Activated effector memory CD4-positive, alpha-beta T cell treated with Interleukin-2 at 50 U/mL for 16 hours (primary cell): ENCODE data around the gene POLR3H.
A peak's percentile ranks its signal among the peaks of the same experiment; 100 is the strongest.

ENCODE experiments used
- DNase-seq: peaks from one replicate; pipeline ENCODE4 v3.0.0-alpha.2; 2020

Gene POLR3H

GRCh38 chr22:41532908-41533825 lies 11.1 kb downstream of the POLR3H start:
- DNase-seq, result peak; percentile 49

DNA sequence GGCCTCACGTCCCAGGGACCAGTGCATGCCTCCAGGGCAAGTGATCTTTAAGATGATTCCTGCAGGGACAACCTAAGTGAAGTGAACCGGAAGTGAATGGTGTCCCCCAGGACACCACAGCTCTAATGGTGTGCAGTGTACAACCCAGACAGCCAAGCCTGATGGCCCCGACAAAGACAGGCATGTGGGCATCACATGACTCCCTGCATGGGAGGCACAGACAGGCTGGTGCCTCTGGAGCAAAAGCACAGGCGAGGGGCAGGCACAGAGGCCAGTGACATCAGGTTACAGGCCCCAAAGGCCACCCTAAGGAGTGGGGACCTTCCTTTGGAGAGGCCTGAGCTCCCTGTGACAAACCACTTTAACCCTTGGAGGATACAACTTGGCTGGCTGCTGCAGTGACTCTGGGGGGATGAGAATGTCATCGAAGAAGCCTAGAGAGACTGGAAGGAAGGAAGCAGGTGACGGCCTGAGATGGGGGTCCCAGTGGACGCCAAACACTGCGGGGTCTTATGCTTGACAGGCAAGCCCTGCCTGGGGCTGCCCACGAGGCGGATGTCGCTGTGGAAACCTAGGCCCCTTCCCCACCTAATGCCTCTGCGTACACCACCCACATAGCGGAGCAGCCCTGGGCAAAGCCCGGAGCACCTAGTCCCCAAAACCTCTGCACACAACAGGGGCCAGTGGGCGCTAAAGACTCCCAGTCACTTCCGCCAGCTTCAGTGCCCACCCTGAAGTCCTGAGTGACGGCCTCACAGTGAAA lies 12.4 kb downstream of the POLR3H start:
- no peak for DNase-seq

GRCh38 chr22:41530890-41531714 lies 13.2 kb downstream of the POLR3H start:
- DNase-seq, result no peak

GRCh38 chr22:41528938-41529561 lies 15.2 kb downstream of the POLR3H start:
- DNase-seq, result no peak

GRCh38 chr22:41528132-41528766 lies 16.0 kb downstream of the POLR3H start:
- no peak for DNase-seq

GRCh38 chr22:41526830-41527799 lies 17.2 kb downstream of the POLR3H start:
- DNase-seq, result peak; percentile 49

DNA sequence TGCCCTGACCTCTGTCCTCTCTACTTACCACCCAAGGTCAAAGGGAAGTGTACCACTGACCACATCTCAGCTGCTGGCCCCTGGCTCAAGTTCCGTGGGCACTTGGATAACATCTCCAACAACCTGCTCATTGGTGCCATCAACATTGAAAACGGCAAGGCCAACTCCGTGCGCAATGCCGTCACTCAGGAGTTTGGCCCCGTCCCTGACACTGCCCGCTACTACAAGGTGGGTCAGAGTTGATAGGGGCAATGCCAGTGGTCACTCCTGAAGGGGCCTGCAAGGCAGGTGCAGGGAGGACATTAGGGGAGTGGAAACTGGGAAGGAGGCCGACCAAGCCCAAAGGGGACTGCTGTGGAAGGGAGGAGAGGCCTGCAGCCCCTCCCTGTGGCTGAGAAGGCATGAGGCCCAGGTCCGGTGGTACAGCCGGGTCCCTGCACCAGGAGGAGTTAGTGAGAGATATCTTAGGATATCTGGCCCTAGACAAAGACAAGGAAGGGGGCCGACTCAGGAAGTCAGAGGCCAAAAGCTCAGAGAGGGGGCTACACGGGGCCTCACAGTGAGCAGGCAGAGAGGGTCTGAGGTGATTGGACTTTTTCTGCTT lies 17.9 kb downstream of the POLR3H start:
- DNase-seq, result no peak

DNA sequence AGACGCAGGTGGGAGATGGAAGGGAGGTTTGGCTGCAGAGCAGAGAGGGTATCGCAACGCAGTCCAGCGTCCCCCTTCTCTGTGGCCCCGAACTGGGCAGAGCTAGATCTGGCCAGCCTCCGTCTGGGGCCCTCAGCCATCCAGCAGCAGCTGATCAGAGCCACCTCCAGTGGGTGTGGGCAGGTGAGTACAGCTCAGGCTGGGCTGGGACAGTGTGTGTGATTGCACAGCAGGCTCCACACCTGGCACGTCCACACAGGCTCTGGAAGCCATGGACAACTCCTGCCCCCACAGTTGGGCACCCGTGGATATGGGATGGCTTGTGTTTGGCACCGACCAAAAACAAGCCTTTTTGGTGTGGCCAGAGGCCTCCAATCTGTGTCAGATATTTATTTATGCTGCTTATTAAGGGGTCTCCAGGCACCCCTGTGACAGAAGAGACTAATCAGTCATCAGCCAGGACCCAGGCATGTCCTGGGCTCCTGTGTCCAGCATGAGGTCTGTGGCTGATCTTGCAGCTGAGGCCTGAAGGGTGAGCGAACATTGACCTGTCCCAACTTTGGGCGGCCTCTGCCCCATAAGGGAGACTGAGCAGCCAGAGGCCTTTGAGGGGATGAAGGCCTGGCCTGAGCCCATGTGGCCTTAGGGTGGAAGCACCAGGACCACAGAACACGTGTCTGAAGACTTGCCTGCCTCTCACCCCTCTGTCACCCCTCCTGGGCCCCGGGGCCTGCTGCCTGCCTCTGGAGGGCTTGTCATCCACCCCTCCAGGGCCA lies 18.6 kb downstream of the POLR3H start:
- no peak for DNase-seq

- DNase-seq, result peak; percentile 45
Measured at GRCh38 chr22:41524809-41525449, 19.3 kb downstream of the POLR3H start.

GRCh38 chr22:41524251-41524661 lies 20.0 kb downstream of the POLR3H start:
- no peak for DNase-seq

- DNase-seq, result no peak
Measured at GRCh38 chr22:41523464-41524221, 20.6 kb downstream of the POLR3H start.

DNA sequence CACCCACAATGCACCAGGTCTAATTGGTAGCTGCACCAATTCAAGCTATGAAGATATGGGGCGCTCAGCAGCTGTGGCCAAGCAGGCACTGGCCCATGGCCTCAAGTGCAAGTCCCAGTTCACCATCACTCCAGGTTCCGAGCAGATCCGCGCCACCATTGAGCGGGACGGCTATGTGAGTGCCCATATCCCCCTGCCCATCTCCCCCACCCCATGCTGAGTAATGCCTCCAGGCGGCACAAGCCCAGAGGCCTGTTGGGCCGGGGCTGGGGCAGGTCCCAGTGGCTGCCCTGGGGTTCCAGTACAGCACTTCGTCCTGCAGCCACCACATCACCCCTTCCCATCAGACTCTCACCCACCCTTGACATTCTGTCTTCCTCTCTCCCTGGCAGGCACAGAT lies 21.5 kb downstream of the POLR3H start:
- DNase-seq, result no peak

DNA sequence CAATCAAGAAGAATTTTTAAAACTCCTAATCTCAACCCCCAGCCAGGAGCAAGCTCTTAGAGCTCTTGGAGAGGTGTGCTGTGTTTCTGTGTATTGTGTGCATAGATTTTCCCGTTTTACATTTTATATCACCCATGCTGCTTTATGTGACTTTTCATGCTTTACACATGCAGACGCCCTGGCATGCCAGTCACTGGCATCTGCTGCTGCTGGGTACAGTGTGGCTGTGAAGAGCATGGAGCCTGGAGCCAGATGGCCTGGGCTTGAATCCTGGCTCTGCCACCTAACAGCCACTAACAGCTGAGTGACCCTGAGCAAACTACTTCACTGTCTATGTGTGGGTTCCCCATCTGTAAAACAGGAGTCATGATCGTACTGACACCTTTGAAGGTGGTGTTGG lies 23.1 kb downstream of the POLR3H start:
- no peak for DNase-seq

DNA sequence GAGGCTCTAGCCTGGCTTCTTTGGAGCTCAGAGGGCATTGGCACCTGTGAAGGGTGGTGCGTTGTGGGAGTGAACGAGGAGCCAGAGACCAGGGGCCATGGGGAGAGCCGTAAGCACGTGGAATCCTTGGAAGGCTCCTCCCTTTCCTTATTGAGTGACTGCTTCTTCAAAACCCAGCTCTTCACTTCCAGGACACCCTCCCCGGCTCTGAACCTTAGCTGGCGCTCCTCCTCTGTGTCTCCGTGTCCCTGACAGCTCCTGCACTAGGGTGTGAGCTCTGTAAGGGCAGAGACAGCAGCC lies 26.3 kb downstream of the POLR3H start:
- DNase-seq, result no peak

DNA sequence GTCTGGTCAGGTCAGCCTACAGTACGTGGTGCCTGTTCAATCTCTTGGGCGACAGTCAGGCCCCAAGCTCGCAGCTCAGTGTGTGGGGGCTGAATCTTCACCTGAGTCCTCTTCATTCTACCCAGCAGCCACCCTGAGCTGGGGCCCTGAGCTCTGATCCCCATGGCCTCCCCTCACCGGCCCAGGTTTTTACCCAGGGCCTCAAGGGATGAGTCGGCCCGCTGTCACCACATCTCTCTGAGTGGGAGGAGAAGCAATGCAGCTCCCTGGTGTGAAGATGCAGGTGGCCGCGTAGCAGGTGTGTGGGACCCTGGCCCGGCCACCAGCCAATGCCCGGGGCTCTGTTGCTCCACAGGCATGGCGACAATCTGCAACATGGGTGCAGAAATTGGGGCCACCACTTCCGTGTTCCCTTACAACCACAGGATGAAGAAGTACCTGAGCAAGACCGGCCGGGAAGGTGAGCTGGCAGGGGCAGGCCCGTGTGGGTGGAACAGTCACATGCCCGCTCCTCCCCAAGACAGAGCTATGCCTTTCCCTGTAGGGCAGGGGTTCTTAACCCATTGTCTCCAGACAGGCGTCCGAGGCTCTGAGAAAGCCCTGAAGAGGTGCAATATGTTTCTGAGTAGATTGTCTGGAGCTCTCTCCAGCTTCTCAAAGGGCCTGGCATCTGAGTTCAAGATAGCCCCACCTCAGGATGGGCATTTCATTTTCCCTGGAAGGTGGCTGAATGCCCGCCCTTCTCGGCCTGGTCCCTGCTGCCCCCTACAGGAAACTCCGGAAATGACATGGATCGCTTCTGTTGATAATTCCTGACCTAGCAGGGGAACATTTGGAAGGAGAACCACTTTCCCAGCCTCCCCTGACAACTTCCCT lies 26.9 kb downstream of the POLR3H start:
- no peak for DNase-seq

- DNase-seq, result no peak
Measured at GRCh38 chr22:41516462-41516861, 27.8 kb downstream of the POLR3H start.

GRCh38 chr22:41513391-41513790 lies 30.9 kb downstream of the POLR3H start:
- DNase-seq, result no peak
